ENCODE data around the gene ERICH3. TPM values are rescaled to one million over a fixed set of nuclear protein-coding genes. Genes with fewer than 3 reads are reported as not detected.

The ERICH3 gene
- total RNA-seq, 1 experiment from 2014 or later, result not detected

- Histone ChIP-seq H2BK12ac (ENCODE audit: insufficient read length, low read depth, low read length) (no peak overlapping the region), H2BK120ac (ENCODE audit: low read depth, low read length, poor library complexity, severe bottlenecking) (no peak overlapping the region), H3K4ac (ENCODE audit: low read depth, low read length) (no peak overlapping the region), H4K5ac (ENCODE audit: insufficient read length, low read depth, low read length) (no peak overlapping the region), H3K23ac (ENCODE audit: insufficient read length, low read depth, low read length) (no peak overlapping the region), H4K91ac (ENCODE audit: insufficient read length, low read depth, low read length) (no peak overlapping the region), H2AK5ac (ENCODE audit: insufficient read length, low read length) (no peak overlapping the region), H2BK15ac (ENCODE audit: low read depth, low read length) (no peak overlapping the region), H3K79me2 (ENCODE audit: insufficient read depth, low read length) (no peaks in the 10 kb centered on the region), H3K23me2 (ENCODE audit: insufficient read length, low read depth, low read length, poor library complexity, severe bottlenecking) (no peaks in the 10 kb centered on the region), H3K18ac (ENCODE audit: insufficient read length, low read depth, low read length) (no peak overlapping the region), H3K4me2 (ENCODE audit: insufficient read depth, insufficient read length, low read length) (no peak overlapping the region), H3T11ph (ENCODE audit: low read length) (no peak overlapping the region), H4K8ac (replicated peaks; ENCODE audit: insufficient read length, low read depth, low read length) (no peak overlapping the region), H3K27ac (ENCODE audit: insufficient read length, low read depth, low read length) (no peak overlapping the region), H3K56ac (ENCODE audit: insufficient read length, low read depth, low read length) (no peak overlapping the region), H3K79me1 (ENCODE audit: insufficient read depth, low read depth, low read length, poor library complexity, severe bottlenecking) (no peaks in the 10 kb centered on the region), H3K14ac (ENCODE audit: insufficient read depth, low read length) (no peak overlapping the region), H3K9me3 (ENCODE audit: control insufficient read depth, low read depth, low read length) (no peaks in the 10 kb centered on the region), H4K20me1 (ENCODE audit: control insufficient read depth, insufficient read depth, insufficient read length) (no peaks in the 10 kb centered on the region), H3K9ac (ENCODE audit: extremely low read depth, insufficient read length, low read length) (no peak overlapping the region), H3K27me3 (ENCODE audit: insufficient read depth, low read length) (no peaks in the 10 kb centered on the region), H3K4me1 (ENCODE audit: insufficient read depth, low read length) (no peaks in the 10 kb centered on the region; the same call in 1 of the 2 replicates), H2AFZ (ENCODE audit: low read length) (no peak overlapping the region), H2BK5ac (ENCODE audit: insufficient read length, low read length) (no peak overlapping the region), H2BK20ac (ENCODE audit: low read depth, low read length, poor library complexity, severe bottlenecking) (no peak overlapping the region)
- DNase-seq, result no peak
- no peaks in the 10 kb centered on the region for H3K9me3 Mint-ChIP-seq
- no peak for TF ChIP-seq CTCF (conservative IDR thresholded peaks at IDR 0.05)
- no peaks in the 10 kb centered on the region for H3K36me3 Mint-ChIP-seq (ENCODE audit: insufficient read depth in 1 of 3, low read depth in 3 of 3)
- H3K4me3 Mint-ChIP-seq, result no peak overlapping the region
- no peak overlapping the region for H3K27ac Mint-ChIP-seq
- no CpG with 5 or more reads among the region's 14 CpGs for WGBS (ENCODE audit: extremely low coverage, insufficient read length, low lambda C conversion rate)
- no peaks in the 10 kb centered on the region for H3K27me3 Mint-ChIP-seq (ENCODE audit: low read depth)
- H3K4me1 Mint-ChIP-seq, result no peaks in the 10 kb centered on the region
Observed at GRCh38 chr1:74570797-74571492, 102.6 kb downstream of the ERICH3 start.

Measured in H9 (cell line).